K562 (cell line): Measurements from ENCODE around the gene RAI1. TPM values are rescaled to one million over a fixed set of nuclear protein-coding genes. Genes with fewer than 3 reads are reported as not detected.

Experiments
- ARID2 ChIP-seq: fragments of 450-650 bp; IDR thresholded peaks from 2 replicates; pipeline ENCODE4 v1.6.1; 2017; ENCODE audit warnings: antibody characterized with exemption, mild to moderate bottlenecking
- BCL6 ChIP-seq: fragments of 250-450 bp; sonication (Bioruptor Pico); IDR thresholded peaks from 2 replicates; pipeline ENCODE4 v1.4.0; 2020
- DNMT1 ChIP-seq: fragments of 450-650 bp; IDR thresholded peaks from 2 replicates; pipeline ENCODE4 v1.6.1; 2016; ENCODE audit warnings: antibody characterized with exemption, mild to moderate bottlenecking
- GATAD2A ChIP-seq: fragments of 450-650 bp; IDR thresholded peaks from 2 replicates; pipeline ENCODE4 v1.6.1; 2017
- JUN ChIP-seq, 2 experiments: sonication (generic) in 1 of 2; formaldehyde crosslinking in 1 of 2; IDR thresholded peaks; 2 replicates each; pipeline versions ENCODE4 v1.6.1 to v1.8.0; 2012 to 2022; ENCODE audit warnings: borderline replicate concordance in 2 of 2, mild to moderate bottlenecking in 2 of 2, improper control_type of control experiment in 1 of 2, low read depth in 1 of 2, low read length in 1 of 2, missing genetic modification reagents in 1 of 2
- SMARCB1 ChIP-seq: IDR thresholded peaks from 2 replicates; pipeline ENCODE4 v1.6.1; 2011; ENCODE audit warnings: improper control_type of control experiment, low read depth; ENCODE audit not compliant: insufficient read length
- STAG1 ChIP-seq: sonication (generic); formaldehyde crosslinking; IDR thresholded peaks from 2 replicates; pipeline ENCODE4 v1.5.0; 2020; ENCODE audit warnings: missing genetic modification reagents, borderline replicate concordance
- TRIM24 ChIP-seq, 2 experiments: fragments of 450-650 bp; IDR thresholded peaks; 2 replicates each; pipeline ENCODE4 v1.6.1; 2016
- WHSC1 ChIP-seq: IDR thresholded peaks from one replicate; pipeline ENCODE4 v1.6.1; 2012; ENCODE audit warnings: low read length, control low read depth, inconsistent platforms
- ZNF41 ChIP-seq: fragments of 250-450 bp; sonication (Bioruptor Pico); conservative IDR thresholded peaks from 2 replicates; pipeline ENCODE4 v1.4.0; 2020; ENCODE audit warnings: mild to moderate bottlenecking
- polyA plus RNA-seq, 8 experiments: library from polyadenylated mRNA; depleted of rRNA in 4 of 8; stranded (reverse) in 5 of 8; unstranded in 3 of 8; fragments of >200 nt; fragmentation: Nextera tagmentation in 2 of 8; fragmentation: Illumina TruSeq in 1 of 8; extraction: Ambion mirVana in 2 of 8; extraction: Trizol in 1 of 8; gene quantifications; 2 replicates each; pipeline versions ENCODE4 v1.2.1 to v1.2.3, GENCODE V29; 2011 to 2014; ENCODE audit warnings: inconsistent platforms in 1 of 8, missing spikeins in 1 of 8
- total RNA-seq, 7 experiments: library from RNA; depleted of rRNA in 6 of 7; stranded (reverse); fragments of >200 nt in 6 of 7; fragmentation: Illumina TruSeq in 2 of 7; extraction: Trizol in 2 of 7; gene quantifications; 2 replicates each; pipeline versions ENCODE4 v1.2.1 to v1.2.3, GENCODE V29; 2011 to 2021; ENCODE audit warnings: low replicate concordance in 1 of 7
- TF ChIP-seq, protein P1 (sequence below): fragments of 450-650 bp; IDR thresholded peaks from 2 replicates; pipeline ENCODE4 v1.6.1; 2018; ENCODE audit warnings: mild to moderate bottlenecking, low read depth; ENCODE audit not compliant: partially characterized antibody
- TF ChIP-seq, protein P2 (sequence below): fragments of 200-800 bp; sonication (Bioruptor generic); IDR thresholded peaks from 2 replicates; pipeline ENCODE4 v1.6.1; 2017; ENCODE audit warnings: missing genetic modification characterization, missing compliant biosample characterization
- TF ChIP-seq, protein P3 (sequence below): fragments of 450-650 bp; IDR thresholded peaks from 2 replicates; pipeline ENCODE4 v1.6.1; 2017; ENCODE audit warnings: antibody characterized with exemption, mild to moderate bottlenecking

RAI1 gene
- total and polyA plus RNA-seq, 9 of the 15 experiments (the other 6 are each of a cell fraction or from before 2014, with no cell fraction given) = 0.68 to 19.9 (median 5.5) TPM

DNA sequence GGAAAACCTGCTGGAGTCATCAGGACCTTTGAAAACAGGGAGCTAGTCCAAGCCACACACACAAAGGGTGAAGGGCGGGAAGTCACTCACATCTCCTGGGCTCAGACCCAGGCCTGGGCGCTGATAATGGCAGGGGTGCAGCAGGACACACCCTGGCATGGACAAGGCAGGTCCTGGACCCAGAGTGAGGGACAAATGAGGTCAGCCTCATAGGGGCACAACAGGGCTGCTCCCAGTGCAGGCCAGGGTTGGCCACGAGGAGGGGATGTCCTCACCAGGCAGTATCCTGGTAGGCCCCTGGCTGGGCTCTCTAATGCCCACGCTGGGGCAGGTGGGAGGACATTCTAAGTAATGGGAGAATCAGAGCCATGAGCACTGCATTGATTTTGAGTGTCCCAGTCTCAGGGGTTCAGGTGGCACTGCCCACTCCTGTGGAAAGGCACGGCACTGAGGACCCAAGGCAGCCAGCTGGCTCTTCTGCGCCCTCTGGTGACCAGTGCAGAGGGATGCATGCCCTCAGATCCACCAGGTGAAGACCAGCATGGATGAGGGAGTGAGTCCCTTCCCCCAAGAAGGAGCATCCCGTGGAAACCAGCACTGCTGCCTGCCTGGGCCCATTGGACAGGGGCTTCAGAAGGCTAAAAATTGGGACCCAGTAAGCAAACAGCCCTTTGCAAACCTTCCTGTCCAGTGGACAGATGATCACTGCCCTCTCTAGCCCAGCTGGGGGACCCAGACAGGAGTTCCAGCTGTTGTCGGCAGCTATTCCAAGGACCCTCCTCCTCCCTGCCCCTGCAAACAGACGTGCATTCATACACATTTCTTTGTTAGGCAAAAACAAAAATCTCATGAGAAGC lies 178.9 kb downstream of the RAI1 start (continued):
- peak; percentile 33; the same call in 1 of the 2 replicates for TF ChIP-seq JUN (IDR thresholded peaks at IDR 0.05; ENCODE audit: borderline replicate concordance, low read depth, low read length)
- no peak for TF ChIP-seq JUN (CRISPR knock-in tag; IDR thresholded peaks at IDR 0.05; ENCODE audit: borderline replicate concordance)
- no peak for TF ChIP-seq TRIM24 (IDR thresholded peaks at IDR 0.05)
- TF ChIP-seq ZNF41 (CRISPR knock-in tag) = no peak
- TF ChIP-seq WHSC1 = no peak
- TF ChIP-seq STAG1 (CRISPR knock-in tag) = peak; percentile 74; the same call in 1 of the 2 replicates
- TF ChIP-seq, protein P1, sequence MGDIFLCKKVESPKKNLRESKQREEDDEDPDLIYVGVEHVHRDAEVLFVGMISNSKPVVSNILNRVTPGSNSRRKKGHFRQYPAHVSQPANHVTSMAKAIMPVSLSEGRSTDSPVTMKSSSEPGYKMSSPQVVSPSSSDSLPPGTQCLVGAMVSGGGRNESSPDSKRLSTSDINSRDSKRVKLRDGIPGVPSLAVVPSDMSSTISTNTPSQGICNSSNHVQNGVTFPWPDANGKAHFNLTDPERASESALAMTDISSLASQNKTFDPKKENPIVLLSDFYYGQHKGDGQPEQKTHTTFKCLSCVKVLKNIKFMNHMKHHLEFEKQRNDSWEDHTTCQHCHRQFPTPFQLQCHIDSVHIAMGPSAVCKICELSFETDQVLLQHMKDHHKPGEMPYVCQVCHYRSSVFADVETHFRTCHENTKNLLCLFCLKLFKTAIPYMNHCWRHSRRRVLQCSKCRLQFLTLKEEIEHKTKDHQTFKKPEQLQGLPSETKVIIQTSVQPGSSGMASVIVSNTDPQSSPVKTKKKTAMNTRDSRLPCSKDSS = no peak
- no peak for TF ChIP-seq DNMT1
- TF ChIP-seq, protein P2, sequence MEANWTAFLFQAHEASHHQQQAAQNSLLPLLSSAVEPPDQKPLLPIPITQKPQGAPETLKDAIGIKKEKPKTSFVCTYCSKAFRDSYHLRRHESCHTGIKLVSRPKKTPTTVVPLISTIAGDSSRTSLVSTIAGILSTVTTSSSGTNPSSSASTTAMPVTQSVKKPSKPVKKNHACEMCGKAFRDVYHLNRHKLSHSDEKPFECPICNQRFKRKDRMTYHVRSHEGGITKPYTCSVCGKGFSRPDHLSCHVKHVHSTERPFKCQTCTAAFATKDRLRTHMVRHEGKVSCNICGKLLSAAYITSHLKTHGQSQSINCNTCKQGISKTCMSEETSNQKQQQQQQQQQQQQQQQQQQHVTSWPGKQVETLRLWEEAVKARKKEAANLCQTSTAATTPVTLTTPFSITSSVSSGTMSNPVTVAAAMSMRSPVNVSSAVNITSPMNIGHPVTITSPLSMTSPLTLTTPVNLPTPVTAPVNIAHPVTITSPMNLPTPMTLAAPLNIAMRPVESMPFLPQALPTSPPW (CRISPR knock-in tag) = peak; percentile 35; the same call in 1 of the 2 replicates
- 0 out of 2 replicates have a peak, but pooled peaks have one; percentile 36 for TF ChIP-seq GATAD2A
- TF ChIP-seq ARID2 = peak; percentile 80
- TF ChIP-seq BCL6 (CRISPR knock-in tag) = no peak
- TF ChIP-seq, protein P3, sequence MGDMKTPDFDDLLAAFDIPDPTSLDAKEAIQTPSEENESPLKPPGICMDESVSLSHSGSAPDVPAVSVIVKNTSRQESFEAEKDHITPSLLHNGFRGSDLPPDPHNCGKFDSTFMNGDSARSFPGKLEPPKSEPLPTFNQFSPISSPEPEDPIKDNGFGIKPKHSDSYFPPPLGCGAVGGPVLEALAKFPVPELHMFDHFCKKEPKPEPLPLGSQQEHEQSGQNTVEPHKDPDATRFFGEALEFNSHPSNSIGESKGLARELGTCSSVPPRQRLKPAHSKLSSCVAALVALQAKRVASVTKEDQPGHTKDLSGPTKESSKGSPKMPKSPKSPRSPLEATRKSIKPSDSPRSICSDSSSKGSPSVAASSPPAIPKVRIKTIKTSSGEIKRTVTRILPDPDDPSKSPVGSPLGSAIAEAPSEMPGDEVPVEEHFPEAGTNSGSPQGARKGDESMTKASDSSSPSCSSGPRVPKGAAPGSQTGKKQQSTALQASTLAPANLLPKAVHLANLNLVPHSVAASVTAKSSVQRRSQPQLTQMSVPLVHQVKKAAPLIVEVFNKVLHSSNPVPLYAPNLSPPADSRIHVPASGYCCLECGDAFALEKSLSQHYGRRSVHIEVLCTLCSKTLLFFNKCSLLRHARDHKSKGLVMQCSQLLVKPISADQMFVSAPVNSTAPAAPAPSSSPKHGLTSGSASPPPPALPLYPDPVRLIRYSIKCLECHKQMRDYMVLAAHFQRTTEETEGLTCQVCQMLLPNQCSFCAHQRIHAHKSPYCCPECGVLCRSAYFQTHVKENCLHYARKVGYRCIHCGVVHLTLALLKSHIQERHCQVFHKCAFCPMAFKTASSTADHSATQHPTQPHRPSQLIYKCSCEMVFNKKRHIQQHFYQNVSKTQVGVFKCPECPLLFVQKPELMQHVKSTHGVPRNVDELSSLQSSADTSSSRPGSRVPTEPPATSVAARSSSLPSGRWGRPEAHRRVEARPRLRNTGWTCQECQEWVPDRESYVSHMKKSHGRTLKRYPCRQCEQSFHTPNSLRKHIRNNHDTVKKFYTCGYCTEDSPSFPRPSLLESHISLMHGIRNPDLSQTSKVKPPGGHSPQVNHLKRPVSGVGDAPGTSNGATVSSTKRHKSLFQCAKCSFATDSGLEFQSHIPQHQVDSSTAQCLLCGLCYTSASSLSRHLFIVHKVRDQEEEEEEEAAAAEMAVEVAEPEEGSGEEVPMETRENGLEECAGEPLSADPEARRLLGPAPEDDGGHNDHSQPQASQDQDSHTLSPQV = 0 out of 2 replicates have a peak, but pooled peaks have one; percentile 29
- TF ChIP-seq SMARCB1 = no peak
- TF ChIP-seq, all 486 proteins: peak for 23
